ENCODE data around the gene MAP2K5.

GRCh38 chr15:67743558-67743957 is 201.1 kb downstream of the MAP2K5 start:
- TF ChIP-seq CREM (CRISPR knock-in tag; IDR thresholded peaks at IDR 0.05) (no peak), CTCF (IDR thresholded peaks at IDR 0.05) (no peak), PRDM15 (CRISPR knock-in tag; IDR thresholded peaks at IDR 0.05) (no peak), HMGXB4 (CRISPR knock-in tag; IDR thresholded peaks at IDR 0.05) (no peak), AFF4 (CRISPR knock-in tag; IDR thresholded peaks at IDR 0.05; ENCODE audit: borderline replicate concordance) (no peak), JUN (CRISPR knock-in tag; IDR thresholded peaks at IDR 0.05) (no peak), SMAD4 (CRISPR knock-in tag; IDR thresholded peaks at IDR 0.05) (no peak), ZNF232 (CRISPR knock-in tag; IDR thresholded peaks at IDR 0.05) (no peak)

Data from WTC11 (cell line).